HG03280 (cell line): ENCODE results near the gene ZC3H12A.
A peak's percentile ranks its signal among the peaks of the same experiment; 100 is the strongest.
"Not testable (repeated sequence)": the region's sequence is repeated elsewhere in the genome, so short reads cannot be mapped to it uniquely, and the experiment has no call there.

Experiments
- ATAC-seq: cut with Tn5 transposase; IDR thresholded peaks from one replicate; pipeline ENCODE4 v1.9.1; 2021; ENCODE audit warnings: mild to moderate bottlenecking, moderate library complexity; ENCODE audit not compliant: unreplicated experiment

Gene ZC3H12A

DNA sequence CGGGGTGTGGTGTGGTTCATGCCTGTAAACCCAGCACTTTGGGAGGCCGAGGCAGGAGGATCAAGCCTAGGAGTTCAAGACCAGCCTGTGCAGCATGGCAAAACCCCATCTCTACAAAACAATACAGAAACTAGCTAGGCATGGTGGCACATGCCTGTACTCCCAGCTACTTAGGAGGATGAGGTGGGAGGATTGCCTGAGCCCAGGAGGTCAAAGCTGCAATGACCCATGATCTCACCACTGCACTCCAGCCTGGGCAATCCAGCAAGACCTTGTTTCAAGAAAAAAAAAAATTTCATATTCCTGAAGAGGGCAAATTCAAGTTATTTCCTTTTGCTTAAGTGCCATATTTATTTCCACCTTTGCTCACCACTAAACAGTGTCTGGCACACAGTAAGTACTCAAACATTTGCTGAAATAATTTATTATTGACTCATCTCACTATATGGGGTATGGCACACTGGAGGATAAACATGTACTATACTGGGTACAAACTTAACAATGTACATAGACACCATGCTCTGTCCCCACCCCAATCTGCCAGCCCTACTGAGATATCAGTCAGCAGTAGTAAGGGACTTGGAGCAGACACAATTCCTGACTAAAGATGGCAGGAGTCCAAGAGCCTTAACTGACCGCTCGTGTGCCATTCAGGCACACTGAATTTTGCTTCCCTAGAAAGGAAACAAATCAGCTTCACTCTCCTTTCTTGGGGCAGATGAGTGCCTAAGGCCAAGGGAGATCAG, 24.7 kb downstream of the ZC3H12A start:
- ATAC-seq, result no peak

DNA sequence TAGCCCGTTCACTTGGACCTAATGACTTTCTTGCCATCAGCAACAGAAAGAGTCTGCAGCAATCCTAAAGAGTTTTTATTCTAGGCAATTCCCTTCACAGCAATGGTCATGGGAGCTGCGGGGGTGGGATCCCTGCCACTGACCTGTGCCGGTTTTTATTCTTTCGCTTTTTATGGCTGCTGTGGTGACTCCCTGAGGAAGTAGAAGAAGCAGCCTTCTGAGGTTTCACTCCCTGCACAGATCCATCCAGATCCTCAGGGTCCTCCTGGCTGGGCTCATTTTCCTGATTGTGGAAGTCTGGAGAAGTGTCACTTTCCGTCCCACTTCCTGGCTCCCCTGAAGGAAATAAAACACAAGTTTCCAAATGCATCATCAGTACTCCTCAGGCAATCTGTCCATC, 27.3 kb downstream of the ZC3H12A start:
- ATAC-seq, result no peak

GRCh38 chr1:37502104-37502503, 27.7 kb downstream of the ZC3H12A start:
- ATAC-seq, result no peak

GRCh38 chr1:37502791-37503190, 28.4 kb downstream of the ZC3H12A start:
- ATAC-seq, result not testable (repeated sequence)

GRCh38 chr1:37506740-37507139, 32.4 kb downstream of the ZC3H12A start:
- no peak for ATAC-seq

DNA sequence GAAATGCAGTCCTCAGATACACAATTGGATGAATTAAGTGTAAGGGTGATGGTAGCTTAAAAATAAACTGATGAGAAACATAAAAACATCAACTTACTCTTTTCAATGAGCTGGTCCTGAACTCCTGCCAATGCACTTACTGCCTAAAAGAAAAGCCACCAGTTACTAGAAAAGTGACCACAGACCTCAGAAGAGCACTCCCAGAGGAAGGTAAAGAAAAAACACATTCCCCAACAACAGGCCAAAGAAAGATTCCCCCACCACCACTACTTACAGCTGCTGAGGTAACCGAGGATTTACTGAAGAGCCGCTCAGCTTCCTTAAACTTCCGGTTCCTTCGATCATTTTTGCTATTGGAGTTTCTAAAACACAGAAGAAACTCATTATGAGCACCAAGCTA, 34.8 kb downstream of the ZC3H12A start:
- no peak for ATAC-seq

DNA sequence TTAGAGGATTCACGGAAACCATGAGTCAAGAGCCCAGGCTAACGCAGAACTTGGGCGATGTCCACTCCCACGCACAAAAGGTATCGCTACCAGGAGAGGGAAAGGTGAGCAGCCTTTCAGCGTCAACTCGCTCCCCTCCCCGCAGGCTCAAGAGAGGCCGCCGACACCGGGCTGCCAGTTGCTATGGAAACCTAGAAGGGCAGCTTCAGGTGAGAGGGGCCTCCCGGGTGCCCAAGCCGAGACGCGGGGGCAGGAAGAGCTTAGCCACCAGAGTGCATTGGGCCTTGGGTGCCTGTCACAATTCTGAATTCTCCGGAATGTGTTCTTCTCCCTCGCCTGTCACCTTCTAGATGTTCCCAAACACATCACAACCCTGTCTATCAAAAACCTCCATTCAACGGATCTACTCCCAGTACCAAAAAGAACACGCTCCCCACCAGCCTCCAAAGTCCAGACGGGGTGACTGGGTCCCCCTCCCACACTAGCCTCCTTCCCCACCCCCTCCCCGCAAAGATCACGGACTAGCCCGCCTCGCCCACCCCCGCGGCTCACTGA, 39.5 kb downstream of the ZC3H12A start:
- peak; percentile 39 for ATAC-seq

GRCh38 chr1:37514350-37515184, 40.2 kb downstream of the ZC3H12A start, which contains the start of gene MEAF6:
TSS of gene MEAF6 (minus strand) at chr1:37514766. CDS start at chr1:37514746, 20 bp downstream.
- ATAC-seq, result peak; percentile 91

DNA sequence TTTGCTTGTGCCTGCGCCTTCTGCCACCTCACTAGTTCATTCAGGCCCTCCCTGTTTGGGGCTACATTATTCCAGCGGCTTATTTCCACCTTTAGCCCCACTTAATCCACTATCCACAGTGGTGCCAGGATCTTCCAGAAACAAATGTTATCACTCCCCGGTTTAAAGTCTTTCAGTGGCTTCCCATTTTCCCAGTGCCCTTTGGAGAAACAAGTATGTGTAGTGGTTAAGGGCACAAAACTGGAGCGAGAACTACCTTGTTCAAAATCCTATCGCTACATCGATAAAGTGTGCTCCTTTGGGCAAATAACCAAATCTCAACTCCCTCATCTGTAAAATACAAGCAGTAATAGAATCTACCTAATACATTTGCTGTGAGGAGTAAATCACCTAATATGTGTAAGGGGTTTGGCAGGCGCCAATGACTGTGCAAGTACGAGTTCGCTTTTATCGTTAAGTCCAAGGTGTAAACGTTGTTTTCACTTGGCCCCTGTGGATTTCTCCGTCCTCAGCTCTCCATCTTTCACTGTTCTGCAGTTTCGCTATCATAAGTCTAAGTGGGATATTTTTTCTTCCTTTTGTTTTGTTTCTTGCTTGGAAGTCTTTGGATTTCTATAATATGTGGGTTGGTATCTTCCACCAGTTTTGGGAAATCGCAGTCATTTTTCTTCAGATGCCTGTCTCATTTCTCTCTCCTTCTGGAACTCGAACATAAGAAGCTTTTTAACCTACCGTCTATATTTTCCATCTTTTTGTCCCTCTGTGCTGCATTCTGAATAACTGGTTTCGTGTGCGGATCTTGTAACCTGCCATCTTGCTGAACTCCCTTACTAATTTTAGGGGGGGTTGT, 41.0 kb downstream of the ZC3H12A start:
- no peak for ATAC-seq

- no peak for ATAC-seq
Measured at GRCh38 chr1:37517569-37517968, 43.2 kb downstream of the ZC3H12A start.

- not testable (repeated sequence) for ATAC-seq
Measured at GRCh38 chr1:37518241-37518640, 43.9 kb downstream of the ZC3H12A start.

GRCh38 chr1:37518929-37519328, 44.5 kb downstream of the ZC3H12A start:
- not testable (repeated sequence) for ATAC-seq

- ATAC-seq, result no peak
Measured at GRCh38 chr1:37519613-37520012, 45.2 kb downstream of the ZC3H12A start.

DNA sequence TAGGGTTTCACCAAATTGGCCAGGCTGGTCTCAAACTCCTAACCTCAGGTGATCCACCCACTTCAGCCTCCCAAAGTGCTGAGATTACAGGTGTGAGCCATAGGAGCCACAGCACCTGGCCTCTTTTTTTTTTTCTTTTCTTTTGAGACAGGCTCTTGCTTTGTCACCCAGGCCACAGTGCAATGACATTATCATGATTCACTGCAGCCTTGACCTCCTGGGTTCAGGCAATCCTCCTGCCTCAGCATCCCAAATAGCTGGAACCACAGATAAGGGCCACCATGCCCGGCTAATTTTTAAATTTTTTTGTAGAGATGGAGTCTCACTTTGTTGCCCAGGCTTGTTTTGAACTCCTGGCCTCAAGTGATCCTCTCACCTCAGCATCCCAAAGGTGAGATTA, 55.5 kb downstream of the ZC3H12A start:
- ATAC-seq, result not testable (repeated sequence)

DNA sequence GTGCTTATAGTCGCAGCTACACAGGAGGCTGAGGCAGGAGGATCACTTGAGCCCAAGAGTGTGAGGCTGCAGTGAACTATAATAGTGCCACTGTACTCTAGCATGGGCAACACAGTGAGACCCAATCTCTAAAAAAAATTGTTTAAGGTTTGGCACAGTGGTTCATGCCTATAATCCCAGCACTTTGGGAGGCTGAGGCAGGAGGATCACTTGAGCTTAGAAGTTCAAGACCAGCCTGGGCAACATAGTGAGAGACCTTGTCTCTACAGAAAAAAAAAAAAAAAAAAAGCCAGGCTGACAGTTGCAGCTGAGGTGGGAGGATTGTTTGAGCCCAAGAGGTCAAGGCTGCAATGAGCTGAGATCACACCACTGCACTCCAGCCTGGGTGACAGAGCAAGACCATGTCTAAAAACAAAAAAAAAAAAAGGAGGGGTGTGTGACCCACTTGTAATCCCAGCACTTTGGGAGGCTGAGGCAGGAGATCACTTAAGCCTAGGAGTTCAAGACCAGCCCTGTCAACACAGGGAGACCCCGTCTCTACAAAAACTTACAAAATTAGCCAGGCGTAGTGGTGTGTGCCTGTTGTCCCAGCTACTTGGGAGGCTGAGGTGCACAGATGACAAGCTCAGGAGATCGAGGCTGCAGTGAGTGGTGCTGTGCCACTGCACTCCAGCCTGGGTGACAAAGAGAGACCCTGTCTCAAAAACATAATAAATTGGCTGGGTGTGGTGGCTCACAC, 58.2 kb downstream of the ZC3H12A start:
- ATAC-seq, result not testable (repeated sequence)

DNA sequence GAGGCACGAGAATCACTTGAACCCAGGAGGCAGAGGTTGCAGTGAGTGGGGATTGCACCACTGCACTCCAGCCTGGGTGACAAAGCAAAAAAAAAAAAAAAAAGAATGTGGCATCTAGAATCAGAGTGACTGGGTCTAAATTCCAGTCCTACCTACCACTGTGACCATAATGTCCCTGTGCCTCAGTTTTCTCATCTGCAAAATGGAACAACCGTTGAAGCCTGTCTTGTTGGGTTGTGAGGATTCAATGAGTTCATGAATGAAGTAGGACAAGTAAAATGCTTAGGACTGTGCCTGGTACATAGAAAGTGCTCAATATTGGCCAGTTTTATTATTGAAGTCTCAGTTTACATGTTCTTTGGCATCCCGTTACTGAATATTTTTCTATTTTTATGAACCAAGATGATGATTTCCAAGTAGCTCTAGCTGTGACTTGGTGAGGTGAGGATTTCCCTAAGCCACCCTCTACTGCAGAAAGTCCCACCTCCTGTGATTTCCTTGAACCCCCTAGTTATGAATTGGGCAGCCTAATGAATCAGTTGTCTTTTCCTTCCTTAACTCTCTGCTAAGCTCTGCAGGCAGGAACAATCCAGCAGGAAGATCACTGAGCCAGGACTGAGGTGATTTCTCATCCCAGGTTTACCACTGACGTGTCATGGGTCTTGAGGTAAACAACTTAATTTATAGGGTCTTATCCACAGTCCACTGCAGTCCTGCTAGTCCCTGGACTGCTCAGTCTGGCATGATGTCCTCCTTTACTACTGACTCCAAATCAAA, 59.1 kb downstream of the ZC3H12A start:
- ATAC-seq, result no peak
